Measurements from ENCODE around the gene ZNF394.

The ZNF394 gene

GRCh38 chr7:99525713-99526440 is 25.8 kb upstream of the ZNF394 start:
- Histone ChIP-seq H3K27ac (replicated peaks) (no peak overlapping the region), H3K4me3 (replicated peaks; ENCODE audit: insufficient read depth, low read length) (no peak overlapping the region), H3K27me3 (ENCODE audit: insufficient read depth, poor library complexity, severe bottlenecking) (no peaks in the 10 kb centered on the region)
- TF ChIP-seq GABPA (IDR thresholded peaks at IDR 0.05; ENCODE audit: low read depth) (no peak), CTCF (IDR thresholded peaks at IDR 0.05; ENCODE audit: insufficient read depth, low read length) (peak; percentile 11)
- peak in 1 of 2 experiments; percentile 23 for DNase-seq (ENCODE audit: low read depth in 1 of 2, low spot score in 1 of 2)

GRCh38 chr7:99521399-99521798 is 21.3 kb upstream of the ZNF394 start:
- H3K27me3 ChIP-seq (ENCODE audit: insufficient read depth, poor library complexity, severe bottlenecking): no peaks in the 10 kb centered on the region
- no peak for DNase-seq (ENCODE audit: low read depth in 1 of 2, low spot score in 1 of 2)
- no peak overlapping the region for H3K4me3 ChIP-seq (replicated peaks; ENCODE audit: insufficient read depth, low read length)
- H3K27ac ChIP-seq (replicated peaks): no peak overlapping the region
- TF ChIP-seq REST (IDR thresholded peaks at IDR 0.05; ENCODE audit: insufficient replicate concordance, low read depth) (no peak), POLR2AphosphoS5 (IDR thresholded peaks at IDR 0.05; ENCODE audit: low read depth) (no peak), GABPA (IDR thresholded peaks at IDR 0.05; ENCODE audit: low read depth) (no peak), SPI1 (IDR thresholded peaks at IDR 0.05; ENCODE audit: borderline replicate concordance, low read depth) (no peak), CTCF (IDR thresholded peaks at IDR 0.05; ENCODE audit: insufficient read depth, low read length) (no peak)

GRCh38 chr7:99514050-99514449 is 14.0 kb upstream of the ZNF394 start:
- Histone ChIP-seq H3K27ac (replicated peaks) (no peak overlapping the region), H3K27me3 (ENCODE audit: insufficient read depth, poor library complexity, severe bottlenecking) (no peaks in the 10 kb centered on the region), H3K4me3 (replicated peaks; ENCODE audit: insufficient read depth, low read length) (no peak overlapping the region)
- no peak for DNase-seq (ENCODE audit: low read depth in 1 of 2, low spot score in 1 of 2)
- TF ChIP-seq SPI1 (IDR thresholded peaks at IDR 0.05; ENCODE audit: borderline replicate concordance, low read depth) (no peak), REST (IDR thresholded peaks at IDR 0.05; ENCODE audit: insufficient replicate concordance, low read depth) (no peak), POLR2AphosphoS5 (IDR thresholded peaks at IDR 0.05; ENCODE audit: low read depth) (no peak), GABPA (IDR thresholded peaks at IDR 0.05; ENCODE audit: low read depth) (no peak), CTCF (IDR thresholded peaks at IDR 0.05; ENCODE audit: insufficient read depth, low read length) (no peak)

DNA sequence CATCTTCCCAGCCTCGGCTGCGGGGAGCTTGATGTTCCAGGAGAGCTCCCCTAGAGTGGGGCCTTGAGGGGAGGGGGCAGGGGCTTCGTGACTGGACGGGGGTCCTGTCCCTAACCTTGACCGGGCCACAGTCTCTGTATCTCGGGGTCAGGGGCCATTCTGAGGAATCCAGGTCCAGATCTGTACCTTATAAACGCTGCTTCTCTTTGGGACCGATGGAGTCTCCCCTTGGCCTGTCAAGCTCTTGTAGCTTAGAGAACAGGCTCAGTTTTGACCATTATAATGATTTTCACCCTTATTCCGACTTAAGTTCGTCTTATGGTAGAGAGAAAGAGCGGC is 5.2 kb upstream of the ZNF394 start:
- Histone ChIP-seq H3K4me3 (replicated peaks; ENCODE audit: insufficient read depth, low read length) (peak overlapping the region; percentile 95), H3K27me3 (ENCODE audit: insufficient read depth, poor library complexity, severe bottlenecking) (no peaks in the 10 kb centered on the region), H3K27ac (replicated peaks) (peak overlapping the region; percentile 95)
- no peak for TF ChIP-seq CTCF (IDR thresholded peaks at IDR 0.05; ENCODE audit: insufficient read depth, low read length)
- TF ChIP-seq POLR2AphosphoS5 (IDR thresholded peaks at IDR 0.05; ENCODE audit: low read depth): no peak
- TF ChIP-seq GABPA (IDR thresholded peaks at IDR 0.05; ENCODE audit: low read depth): no peak
- TF ChIP-seq REST (IDR thresholded peaks at IDR 0.05; ENCODE audit: insufficient replicate concordance, low read depth): no peak
- TF ChIP-seq SPI1 (IDR thresholded peaks at IDR 0.05; ENCODE audit: borderline replicate concordance, low read depth): no peak
- no peak for DNase-seq (ENCODE audit: low read depth in 1 of 2, low spot score in 1 of 2)

All from HL-60 (cell line).